IMR-90 (cell line): ENCODE results near the gene NOX1. TPM values are rescaled to one million over a fixed set of nuclear protein-coding genes. Genes with fewer than 3 reads are reported as not detected.
"Not testable (repeated sequence)": the region's sequence is repeated elsewhere in the genome, so short reads cannot be mapped to it uniquely, and the experiment has no call there.

ENCODE experiments used
- ATAC-seq: fragments of 200-7000 bp; cut with Tn5 transposase; 2 replicates; pipeline ENCODE4 v1.9.1; 2020; ENCODE audit warnings: low read depth, mild to moderate bottlenecking, moderate library complexity
- BruUV-seq: library from RNA; stranded (reverse); fragments of 400-500 nt; replicated peaks from 2 replicates; lab custom pipeline; 2021; lab: Mats Ljungman, UMichigan
- CTCF ChIA-PET: fragments of 300-600 bp; formaldehyde crosslinking; extraction: SDS; loops from one replicate; lab custom pipeline; 2021; ENCODE audit warnings: antibody characterized with exemption; lab: Yijun Ruan, JAX
- POLR2A ChIA-PET: fragments of 300-600 bp; sonication (Branson Sonifier 250); formaldehyde crosslinking; loops from one replicate; lab custom pipeline; 2022; ENCODE audit warnings: antibody characterized with exemption; ENCODE audit not compliant: unreplicated experiment; lab: Charles Lee
- DNase-seq: peaks from one replicate; pipeline ENCODE4 v3.0.0; 2013
- H2AFZ ChIP-seq: replicated peaks from 2 replicates; pipeline ENCODE3; 2013; ENCODE audit warnings: low read length, mild to moderate bottlenecking; ENCODE audit not compliant: poor library complexity
- H2AK5ac ChIP-seq: 2 replicates; pipeline ENCODE4 v1.6.1; 2013; ENCODE audit warnings: low read depth, low read length, inconsistent platforms
- H2AK9ac ChIP-seq: replicated peaks from 2 replicates; pipeline ENCODE3; 2013; ENCODE audit warnings: mild to moderate bottlenecking, low read depth, low read length, moderate library complexity; ENCODE audit not compliant: poor library complexity
- H2BK120ac ChIP-seq: 2 replicates; pipeline ENCODE4 v1.6.1; 2013; ENCODE audit warnings: low read depth, low read length, inconsistent platforms
- H2BK15ac ChIP-seq: 3 replicates; pipeline ENCODE4 v1.6.1; 2013; ENCODE audit warnings: low read depth, low read length, inconsistent platforms
- H2BK20ac ChIP-seq: 2 replicates; pipeline ENCODE4 v1.6.1; 2013; ENCODE audit warnings: low read depth, mild to moderate bottlenecking, inconsistent platforms, low read length, moderate library complexity
- H2BK5ac ChIP-seq: 2 replicates; pipeline ENCODE4 v1.6.1; 2013; ENCODE audit warnings: mild to moderate bottlenecking, low read depth, low read length, inconsistent platforms; ENCODE audit not compliant: poor library complexity, severe bottlenecking
- H3K14ac ChIP-seq: replicated peaks from 2 replicates; pipeline ENCODE4 v1.6.1; 2013; ENCODE audit warnings: low read depth, low read length, inconsistent platforms
- H3K18ac ChIP-seq: 2 replicates; pipeline ENCODE4 v1.6.1; 2013; ENCODE audit warnings: low read depth, low read length, control low read depth
- H3K23ac ChIP-seq: 2 replicates; pipeline ENCODE4 v1.6.1; 2013; ENCODE audit warnings: low read depth, low read length, inconsistent platforms
- H3K27ac ChIP-seq: 2 replicates; pipeline ENCODE4 v1.5.1; 2013; ENCODE audit warnings: mild to moderate bottlenecking, control low read depth, low read length; ENCODE audit not compliant: insufficient read depth
- H3K27me3 ChIP-seq: 2 replicates; pipeline ENCODE4 v1.6.1; 2013; ENCODE audit warnings: low read length; ENCODE audit not compliant: control insufficient read depth, insufficient read depth
- H3K36me3 ChIP-seq: 2 replicates; pipeline ENCODE4 v1.6.1; 2013; ENCODE audit warnings: low read length, mixed read lengths; ENCODE audit not compliant: control insufficient read depth, insufficient read depth
- H3K4ac ChIP-seq: 2 replicates; pipeline ENCODE4 v1.6.1; 2013; ENCODE audit warnings: low read depth, low read length, inconsistent platforms
- H3K4me1 ChIP-seq: 2 replicates; pipeline ENCODE4 v1.6.1; 2013; ENCODE audit warnings: low read length, mixed read lengths; ENCODE audit not compliant: control insufficient read depth, insufficient read depth
- H3K4me2 ChIP-seq: 2 replicates; pipeline ENCODE4 v1.6.1; 2013; ENCODE audit warnings: low read depth, mild to moderate bottlenecking, control low read depth, low read length, moderate library complexity
- H3K4me3 ChIP-seq: 2 replicates; pipeline ENCODE4 v1.5.1; 2013; ENCODE audit warnings: low read depth, mild to moderate bottlenecking, control low read depth, low read length, moderate library complexity; ENCODE audit not compliant: insufficient read depth
- H3K56ac ChIP-seq: 2 replicates; pipeline ENCODE4 v1.6.1; 2013; ENCODE audit warnings: low read length, inconsistent platforms; ENCODE audit not compliant: insufficient read depth; ENCODE audit errors: extremely low read depth
- H3K79me1 ChIP-seq, 2 experiments: 2 replicates each; pipeline ENCODE4 v1.6.1; 2013; ENCODE audit warnings: low read length in 2 of 2, inconsistent platforms in 1 of 2, low read depth in 1 of 2
- H3K9ac ChIP-seq: 2 replicates; pipeline ENCODE4 v1.6.1; 2013; ENCODE audit warnings: low read depth, low read length, control low read depth
- H3K9me1 ChIP-seq: 2 replicates; pipeline ENCODE4 v1.6.1; 2013; ENCODE audit warnings: low read length, inconsistent platforms; ENCODE audit not compliant: insufficient read depth
- H3K9me3 ChIP-seq: 2 replicates; pipeline ENCODE4 v1.6.1; 2013; ENCODE audit warnings: low read length; ENCODE audit not compliant: control insufficient read depth, insufficient read depth
- H4K20me1 ChIP-seq: 2 replicates; pipeline ENCODE4 v1.6.1; 2013; ENCODE audit warnings: low read length, inconsistent platforms; ENCODE audit not compliant: insufficient read depth
- H4K5ac ChIP-seq: 2 replicates; pipeline ENCODE4 v1.6.1; 2013; ENCODE audit warnings: mild to moderate bottlenecking, low read depth, low read length, control low read depth
- H4K8ac ChIP-seq, 2 experiments: 2 replicates each; pipeline ENCODE4 v1.6.1; 2013; ENCODE audit warnings: low read depth in 2 of 2, low read length in 2 of 2, control low read depth in 1 of 2, inconsistent platforms in 1 of 2
- H4K91ac ChIP-seq: 2 replicates; pipeline ENCODE4 v1.6.1; 2013; ENCODE audit warnings: low read depth, low read length, inconsistent platforms; ENCODE audit not compliant: insufficient read depth
- BHLHE40 ChIP-seq: fragments of 150-350 bp; IDR thresholded peaks from 2 replicates; pipeline ENCODE4 v1.6.1; 2016; ENCODE audit warnings: mild to moderate bottlenecking, low read depth, low read length
- CHD1 ChIP-seq: IDR thresholded peaks from 2 replicates; pipeline ENCODE4 v1.6.1; 2012; ENCODE audit warnings: low read depth, low read length, improper control_type of control experiment
- ELK1 ChIP-seq: fragments of 150-350 bp; IDR thresholded peaks from 2 replicates; pipeline ENCODE4 v1.6.1; 2016; ENCODE audit warnings: low read depth, mild to moderate bottlenecking, low read length, moderate library complexity, borderline replicate concordance
- FOS ChIP-seq: fragments of 150-350 bp; IDR thresholded peaks from 2 replicates; pipeline ENCODE4 v1.6.1; 2016; ENCODE audit warnings: low read depth, low read length
- MAFK ChIP-seq: IDR thresholded peaks from 2 replicates; pipeline ENCODE4 v1.6.1; 2012; ENCODE audit warnings: low read depth, low read length, improper control_type of control experiment
- MXI1 ChIP-seq: IDR thresholded peaks from 2 replicates; pipeline ENCODE4 v1.6.1; 2012; ENCODE audit warnings: low read depth, mild to moderate bottlenecking, low read length, moderate library complexity, borderline replicate concordance
- RAD21 ChIP-seq: IDR thresholded peaks from 2 replicates; pipeline ENCODE4 v1.6.1; 2012; ENCODE audit warnings: low read length, improper control_type of control experiment
- WGBS, 2 experiments: methylation state at CpG; one replicate each; pipeline versions ENCODE4 v1.1.5 to v1.1.7; 2013; ENCODE audit warnings: missing lambda C conversion rate in 2 of 2; ENCODE audit not compliant: insufficient read length in 1 of 2; ENCODE audit errors: extremely low coverage in 2 of 2; 5-methylcytosine and 5-hydroxymethylcytosine counted together
- dilution Hi-C: fragments of 300-500 bp; cut with HindIII; formaldehyde crosslinking; loops from one replicate; pipeline ENCODE4 v1.14.3; 2018; ENCODE audit warnings: low sequenced_read_pairs; ENCODE audit not compliant: unreplicated experiment
- in situ Hi-C: fragments of 300-500 bp; cut with MboI; formaldehyde crosslinking; loops from 3 replicates; pipeline ENCODE4 v1.14.3; 2019; ENCODE audit warnings: low sequenced_read_pairs, inconsistent platforms, mixed read lengths
- intact Hi-C: fragments of 100-400 bp; cut with micrococcal nuclease; formaldehyde crosslinking; loops from 2 replicates; pipeline ENCODE4 v1.10.0; 2022
- polyA plus RNA-seq, 3 experiments: library from polyadenylated mRNA; depleted of rRNA; stranded (reverse); fragments of >200 nt; gene quantifications; 2 replicates each; pipeline ENCODE4 v1.2.3, GENCODE V29; 2012; ENCODE audit warnings: low replicate concordance in 1 of 3
- total RNA-seq: library from RNA; depleted of rRNA; stranded (reverse); fragments of >200 nt; gene quantifications from 2 replicates; pipeline ENCODE4 v1.2.3, GENCODE V29; 2012

Gene NOX1
- total and polyA plus RNA-seq, 2 of the 4 experiments (the other 2 are of a cell fraction) = not detected

GRCh38 chrX:100812216-100813158 lies 61.7 kb downstream of the NOX1 start:
- Histone ChIP-seq H3K36me3 (no peaks in the 10 kb centered on the region), H3K9me3 (no peaks in the 10 kb centered on the region), H3K79me1 (no peaks in the 10 kb centered on the region), H3K27ac (no peak overlapping the region), H3K4me1 (no peaks in the 10 kb centered on the region), H3K4ac (no peak overlapping the region), H3K18ac (no peak overlapping the region), H2AK5ac (no peak overlapping the region), H3K23ac (no peak overlapping the region), H2AFZ (no peak overlapping the region), H2AK9ac (no peak overlapping the region), H2BK20ac (no peak overlapping the region), H2BK5ac (no peak overlapping the region), H4K20me1 (no peaks in the 10 kb centered on the region), H4K91ac (no peak overlapping the region), H3K27me3 (peaks cover 5% of the 10 kb centered on the region), H3K56ac (no peak overlapping the region), H3K4me3 (no peak overlapping the region), H4K8ac (no peak overlapping the region), H4K5ac (no peak overlapping the region), H3K4me2 (no peak overlapping the region), H2BK15ac (no peak overlapping the region), H3K14ac (no peak overlapping the region), H2BK120ac (no peak overlapping the region), H3K9me1 (no peaks in the 10 kb centered on the region), H3K9ac (no peak overlapping the region)
- ChIA-PET POLR2A (no interaction called here), CTCF (no interaction called here)
- dilution Hi-C loops (no loop called here), in situ Hi-C loops (no loop called here), intact Hi-C loops (no loop called here)
- no CpG with 5 or more reads among the region's 12 CpGs for WGBS, 2 experiments
- TF ChIP-seq CHD1 (no peak), FOS (no peak), RAD21 (no peak), MXI1 (no peak), ELK1 (no peak), MAFK (no peak), BHLHE40 (no peak)
- BruUV-seq = no TSS peak
- DNase-seq = no peak
- no peak for ATAC-seq

GRCh38 chrX:100808265-100808664 lies 65.9 kb downstream of the NOX1 start:
- H3K4me2 ChIP-seq, H2AFZ ChIP-seq, H3K9ac ChIP-seq, H3K9me1 ChIP-seq, CTCF ChIA-PET, H3K56ac ChIP-seq, H2AK5ac ChIP-seq, POLR2A ChIA-PET, H2BK5ac ChIP-seq, H3K18ac ChIP-seq, H3K23ac ChIP-seq, dilution Hi-C loops, H2BK20ac ChIP-seq, H3K79me1 ChIP-seq, H3K4ac ChIP-seq, H4K5ac ChIP-seq, ATAC-seq, H3K36me3 ChIP-seq, H3K27me3 ChIP-seq, H3K27ac ChIP-seq, intact Hi-C loops, H4K20me1 ChIP-seq, H4K8ac ChIP-seq, H2BK120ac ChIP-seq, H3K4me3 ChIP-seq, DNase-seq, BruUV-seq, H3K14ac ChIP-seq, H4K91ac ChIP-seq, H3K9me3 ChIP-seq, in situ Hi-C loops, H2AK9ac ChIP-seq, H2BK15ac ChIP-seq, H3K4me1 ChIP-seq: not testable (repeated sequence)
- 78% methylated on average over 4 of the region's 7 CpGs; no CpG with 5 or more reads in 1 of the 2 experiments for WGBS, 2 experiments
